HepG2 (cell line): ENCODE measurements around the gene SUSD3. TPM values are rescaled to one million over a fixed set of nuclear protein-coding genes. Genes with fewer than 3 reads are reported as not detected.

Experiments
- ATAC-seq: fragments of 200-7000 bp; cut with Tn5 transposase; 3 replicates; pipeline ENCODE4 v1.9.1; 2020; ENCODE audit warnings: mild to moderate bottlenecking, moderate library complexity
- BruUV-seq: library from RNA; stranded (reverse); fragments of 400-500 nt; replicated peaks from 2 replicates; lab custom pipeline; 2021; lab: Mats Ljungman, UMichigan
- CTCF ChIA-PET: fragments of 300-600 bp; formaldehyde crosslinking; extraction: SDS; loops from one replicate; lab custom pipeline; 2021; ENCODE audit warnings: low total read pairs, inconsistent platforms, low intra/inter-chr PET ratio; lab: Yijun Ruan, JAX
- POLR2A ChIA-PET: fragments of 350-600 bp; sonication (Branson Sonifier 250); formaldehyde crosslinking; loops from one replicate; lab custom pipeline; 2020; ENCODE audit warnings: antibody characterized with exemption, inconsistent platforms; lab: Yijun Ruan, JAX
- DNase-seq: peaks from one replicate; pipeline ENCODE4 v3.0.0-alpha.2; 2015; ENCODE audit warnings: low spot score
- FAIRE-seq: peaks from 3 replicates; lab custom pipeline; 2011; peaks lifted over from hg19 to GRCh38; lab: Jason Lieb, UNC
- H2AFZ ChIP-seq: one replicate; pipeline ENCODE4 v1.6.1; 2011; ENCODE audit warnings: low read length, inconsistent platforms
- H3K27ac ChIP-seq: fragments of 300-600 bp; 3 replicates; pipeline ENCODE4 v1.8.0; 2011; ENCODE audit warnings: mixed run types, mild to moderate bottlenecking, mixed read lengths, low read length, inconsistent platforms; ENCODE audit not compliant: insufficient read depth; ENCODE audit errors: extremely low read length
- H3K27me3 ChIP-seq, 2 experiments: fragments of 200-600 bp in 1 of 2; 2 replicates in 1 of 2; 3 replicates in 1 of 2; pipeline versions ENCODE4 v1.6.0 to v1.8.0; 2011; ENCODE audit warnings: low read length in 2 of 2, mild to moderate bottlenecking in 2 of 2, moderate library complexity in 2 of 2, inconsistent platforms in 1 of 2; ENCODE audit not compliant: insufficient read depth in 2 of 2, control insufficient read depth in 1 of 2
- H3K36me3 ChIP-seq, 2 experiments: fragments of 200-600 bp in 1 of 2; replicated peaks in 1 of 2; 2 replicates in 1 of 2; 3 replicates in 1 of 2; pipeline versions ENCODE4 v1.5.1 to v1.8.0; 2011; ENCODE audit warnings: low read length in 2 of 2, inconsistent platforms in 1 of 2; ENCODE audit not compliant: insufficient read depth in 2 of 2, control insufficient read depth in 1 of 2
- H3K4me1 ChIP-seq: 2 replicates; pipeline ENCODE4 v1.5.1; 2012; ENCODE audit warnings: low read length, inconsistent platforms; ENCODE audit not compliant: insufficient read depth
- H3K4me2 ChIP-seq: 2 replicates; pipeline ENCODE4 v1.6.0; 2011; ENCODE audit warnings: low read depth, low read length, inconsistent platforms
- H3K4me3 ChIP-seq, 3 experiments: fragments of 200-600 bp in 1 of 3; sonication (generic), shearing (Covaris generic) in 1 of 3; replicated peaks in 1 of 3; 2 replicates each; pipeline ENCODE4 v1.5.1; 2011 to 2016; ENCODE audit warnings: low read length in 3 of 3, inconsistent platforms in 2 of 3, low read depth in 2 of 3, mild to moderate bottlenecking in 2 of 3, control low read depth in 1 of 3, mixed read lengths in 1 of 3; ENCODE audit not compliant: insufficient read depth in 1 of 3
- H3K79me2 ChIP-seq: one replicate; pipeline ENCODE4 v1.6.1; 2011; ENCODE audit warnings: low read length, inconsistent platforms; ENCODE audit not compliant: insufficient read depth
- H3K9ac ChIP-seq: 2 replicates; pipeline ENCODE4 v1.6.0; 2011; ENCODE audit warnings: mild to moderate bottlenecking, low read depth, low read length, inconsistent platforms; ENCODE audit not compliant: insufficient read depth
- H3K9me3 ChIP-seq: 2 replicates; pipeline ENCODE4 v1.5.1; 2012; ENCODE audit warnings: mild to moderate bottlenecking, low read length
- H4K20me1 ChIP-seq: 2 replicates; pipeline ENCODE4 v1.6.0; 2011; ENCODE audit warnings: inconsistent platforms, mild to moderate bottlenecking, low read length, moderate library complexity; ENCODE audit not compliant: insufficient read depth
- CEBPG ChIP-seq: IDR thresholded peaks from 2 replicates; pipeline ENCODE4 v1.6.1; 2016
- CTCF ChIP-seq: sonication (generic); formaldehyde crosslinking; IDR thresholded peaks from 2 replicates; pipeline ENCODE4 v1.5.0; 2020; ENCODE audit warnings: mild to moderate bottlenecking, missing genetic modification reagents, moderate library complexity
- FOSL1 ChIP-seq: sonication (generic); formaldehyde crosslinking; IDR thresholded peaks from 2 replicates; pipeline ENCODE4 v1.9.0; 2021; ENCODE audit warnings: missing genetic modification reagents, borderline replicate concordance
- MYC ChIP-seq: sonication (generic); formaldehyde crosslinking; IDR thresholded peaks from 2 replicates; pipeline ENCODE4 v1.9.0; 2021; ENCODE audit warnings: missing genetic modification reagents, borderline replicate concordance
- SPEN ChIP-seq: sonication (generic); formaldehyde crosslinking; IDR thresholded peaks from 2 replicates; pipeline ENCODE4 v1.5.1; 2020; ENCODE audit warnings: low read depth, mild to moderate bottlenecking, missing genetic modification reagents
- SRSF9 ChIP-seq: fragments of 200-400 bp; formaldehyde crosslinking; IDR thresholded peaks from 2 replicates; pipeline ENCODE4 v1.6.1; 2018; ENCODE audit warnings: borderline replicate concordance, mild to moderate bottlenecking, low read depth, low read length; ENCODE audit not compliant: insufficient read depth, poor library complexity, severe bottlenecking
- STAG1 ChIP-seq: sonication (generic); formaldehyde crosslinking; IDR thresholded peaks from 2 replicates; pipeline ENCODE4 v1.4.0; 2020; ENCODE audit warnings: missing genetic modification reagents
- ZNF251 ChIP-seq: sonication (generic); formaldehyde crosslinking; IDR thresholded peaks from 2 replicates; pipeline ENCODE4 v1.9.0; 2021; ENCODE audit warnings: mild to moderate bottlenecking, missing genetic modification reagents
- ZNF335 ChIP-seq: sonication (generic); formaldehyde crosslinking; IDR thresholded peaks from 2 replicates; pipeline ENCODE4 v1.4.0; 2020; ENCODE audit warnings: missing genetic modification reagents
- ZNF557 ChIP-seq: sonication (generic); formaldehyde crosslinking; IDR thresholded peaks from 2 replicates; pipeline ENCODE4 v1.4.0; 2020; ENCODE audit warnings: missing genetic modification reagents
- ZNF644 ChIP-seq: IDR thresholded peaks from 2 replicates; pipeline ENCODE4 v1.6.1; 2016; ENCODE audit warnings: low read depth
- WGBS: methylation state at CpG from one replicate; pipeline ENCODE4 v1.1.6; 2017; ENCODE audit warnings: low lambda C conversion rate; 5-methylcytosine and 5-hydroxymethylcytosine counted together
- in situ Hi-C: cut with HindIII; loops from 2 replicates; pipeline ENCODE4 v1.10.0; 2017; ENCODE audit warnings: low pct_unique_long_range_greater_than_20kb; ENCODE audit not compliant: extremely low pct_ligation_motif_present
- intact Hi-C: fragments of 100-400 bp; cut with micrococcal nuclease; formaldehyde crosslinking; loops from one replicate; pipeline ENCODE4 v1.10.0; 2022; ENCODE audit not compliant: unreplicated experiment
- polyA plus RNA-seq, 8 experiments: library from polyadenylated mRNA; depleted of rRNA in 3 of 8; stranded (reverse) in 7 of 8; unstranded in 1 of 8; fragments of >200 nt; fragmentation: Illumina TruSeq in 4 of 8; extraction: Trizol in 4 of 8; gene quantifications; 2 replicates each; pipeline versions ENCODE4 v1.2.1 to v1.2.3, GENCODE V29; 2011 to 2016; ENCODE audit warnings: low read depth in 4 of 8, missing spikeins in 1 of 8, mixed read lengths in 1 of 8; ENCODE audit not compliant: insufficient read depth in 1 of 8
- total RNA-seq, 5 experiments: library from RNA; depleted of rRNA; stranded (reverse); fragments of >200 nt; fragmentation: Illumina TruSeq; extraction: Trizol; gene quantifications; 2 replicates each; pipeline ENCODE4 v1.2.3, GENCODE V29; 2016; ENCODE audit warnings: low read depth in 1 of 5
- TF ChIP-seq, protein P1 (sequence below), 2 experiments: sonication (generic) in 1 of 2; formaldehyde crosslinking in 1 of 2; IDR thresholded peaks; 2 replicates each; pipeline versions ENCODE4 v1.4.0 to v1.6.1; 2016 to 2020; ENCODE audit warnings: borderline replicate concordance in 1 of 2, low read depth in 1 of 2, mild to moderate bottlenecking in 1 of 2, missing genetic modification reagents in 1 of 2

The SUSD3 gene
- total and polyA plus RNA-seq, 2 of the 13 experiments (the other 11 are each of a cell fraction or from before 2014, with no cell fraction given) = 7.0 to 9.1 TPM

- Histone ChIP-seq H3K79me2 (no peaks in the 10 kb centered on the region), H3K4me2 (no peak overlapping the region), H2AFZ (no peak overlapping the region), H3K27me3 (peaks cover 0 to 3% of the 10 kb centered on the region in 2 experiments; a peak in 1 of 5 replicates), H3K9me3 (no peaks in the 10 kb centered on the region), H3K4me3 (no peak overlapping the region), H3K36me3 (no peaks in the 10 kb centered on the region), H3K27ac (no peak overlapping the region), H3K4me1 (peaks cover 13% of the 10 kb centered on the region), H4K20me1 (no peaks in the 10 kb centered on the region), H3K9ac (no peak overlapping the region)
- FAIRE-seq (no peak), ATAC-seq (peak; percentile 5; the same call in 2 of the 3 replicates), DNase-seq (no peak)
- WGBS = 52% methylated on average over 10 of the region's 13 CpGs
- in situ Hi-C loops (no loop called here), intact Hi-C loops (loop anchor here (2.0 kb wide), 1 partner anchor 72 kb away; no protein-coding TSS in a partner anchor)
- CTCF ChIA-PET = no interaction called here
- TF ChIP-seq CTCF (CRISPR knock-in tag) = peak; percentile 35
- no peak for TF ChIP-seq SRSF9
- no peak for TF ChIP-seq ZNF557 (CRISPR knock-in tag)
- TF ChIP-seq STAG1 (CRISPR knock-in tag) = peak; percentile 20; the same call in 1 of the 2 replicates
- BruUV-seq = no TSS peak
- POLR2A ChIA-PET = no interaction called here
Measured at GRCh38 chr9:93036887-93037475, 21.5 kb upstream of the SUSD3 start.

- WGBS = 61% methylated on average over 2 of the region's 13 CpGs
- ChIA-PET CTCF (no interaction called here), POLR2A (no interaction called here)
- ATAC-seq (no peak), DNase-seq (no peak), FAIRE-seq (no peak)
- Histone ChIP-seq H3K4me3 (no peak overlapping the region), H3K4me1 (peaks cover 7% of the 10 kb centered on the region), H3K9ac (no peak overlapping the region), H3K9me3 (no peaks in the 10 kb centered on the region), H3K4me2 (no peak overlapping the region), H3K36me3 (no peaks in the 10 kb centered on the region), H3K79me2 (no peaks in the 10 kb centered on the region), H4K20me1 (no peaks in the 10 kb centered on the region), H3K27me3 (peaks cover 0 to 3% of the 10 kb centered on the region in 2 experiments; a peak in 1 of 5 replicates), H3K27ac (no peak overlapping the region), H2AFZ (no peak overlapping the region)
- intact Hi-C loops (loop anchor here (2.0 kb wide), 1 partner anchor 71 kb away; no protein-coding TSS in a partner anchor), in situ Hi-C loops (no loop called here)
- no TSS peak for BruUV-seq
- no peak for TF ChIP-seq ZNF644
- TF ChIP-seq CEBPG (CRISPR knock-in tag) = no peak
- TF ChIP-seq, protein P1, sequence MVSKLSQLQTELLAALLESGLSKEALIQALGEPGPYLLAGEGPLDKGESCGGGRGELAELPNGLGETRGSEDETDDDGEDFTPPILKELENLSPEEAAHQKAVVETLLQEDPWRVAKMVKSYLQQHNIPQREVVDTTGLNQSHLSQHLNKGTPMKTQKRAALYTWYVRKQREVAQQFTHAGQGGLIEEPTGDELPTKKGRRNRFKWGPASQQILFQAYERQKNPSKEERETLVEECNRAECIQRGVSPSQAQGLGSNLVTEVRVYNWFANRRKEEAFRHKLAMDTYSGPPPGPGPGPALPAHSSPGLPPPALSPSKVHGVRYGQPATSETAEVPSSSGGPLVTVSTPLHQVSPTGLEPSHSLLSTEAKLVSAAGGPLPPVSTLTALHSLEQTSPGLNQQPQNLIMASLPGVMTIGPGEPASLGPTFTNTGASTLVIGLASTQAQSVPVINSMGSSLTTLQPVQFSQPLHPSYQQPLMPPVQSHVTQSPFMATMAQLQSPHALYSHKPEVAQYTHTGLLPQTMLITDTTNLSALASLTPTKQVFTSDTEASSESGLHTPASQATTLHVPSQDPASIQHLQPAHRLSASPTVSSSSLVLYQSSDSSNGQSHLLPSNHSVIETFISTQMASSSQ (IDR thresholded peaks at IDR 0.05; ENCODE audit: low read depth) = no peak
- TF ChIP-seq, protein P1 (CRISPR knock-in tag; IDR thresholded peaks at IDR 0.05; ENCODE audit: borderline replicate concordance) = no peak
- no peak for TF ChIP-seq ZNF335 (CRISPR knock-in tag)
- TF ChIP-seq MYC = no peak
- TF ChIP-seq ZNF251 (CRISPR knock-in tag) = no peak
- no peak for TF ChIP-seq SPEN (CRISPR knock-in tag)
- TF ChIP-seq FOSL1 (CRISPR knock-in tag) = no peak
Measured at GRCh38 chr9:93037476-93037971, 21.0 kb upstream of the SUSD3 start.
